OCI-LY1 (cell line): ENCODE results near the gene TBC1D10A.

Experiments
- H2AFZ ChIP-seq: fragments of 200-600 bp; sonication (generic), shearing (Covaris generic); 2 replicates; pipeline ENCODE4 v1.6.0; 2014; ENCODE audit warnings: antibody characterized with exemption, mild to moderate bottlenecking, low read length
- H3F3A ChIP-seq: fragments of 200-600 bp; sonication (generic), shearing (Covaris generic); 2 replicates; pipeline ENCODE4 v1.6.0; 2014; ENCODE audit warnings: mild to moderate bottlenecking, antibody characterized with exemption, low read length, moderate library complexity; ENCODE audit not compliant: insufficient read depth
- H3K27ac ChIP-seq: fragments of 200-600 bp; sonication (generic); 2 replicates; pipeline ENCODE4 v1.5.1; 2014; ENCODE audit warnings: low read length, mixed run types, mild to moderate bottlenecking, low read depth; ENCODE audit not compliant: poor library complexity, severe bottlenecking
- H3K27me3 ChIP-seq: fragments of 200-600 bp; sonication (generic); 2 replicates; pipeline ENCODE4 v1.6.0; 2014; ENCODE audit warnings: antibody characterized with exemption, mild to moderate bottlenecking, low read length, moderate library complexity; ENCODE audit not compliant: insufficient read depth
- H3K36me3 ChIP-seq: fragments of 200-600 bp; sonication (generic); 2 replicates; pipeline ENCODE4 v1.6.1; 2014; ENCODE audit warnings: mild to moderate bottlenecking, antibody characterized with exemption, low read length, moderate library complexity, mixed read lengths; ENCODE audit not compliant: insufficient read depth
- H3K4me1 ChIP-seq: fragments of 200-600 bp; sonication (generic); 2 replicates; pipeline ENCODE4 v1.5.1; 2014; ENCODE audit warnings: mild to moderate bottlenecking, low read length, moderate library complexity; ENCODE audit not compliant: insufficient read depth, severe bottlenecking
- H3K4me2 ChIP-seq: fragments of 200-600 bp; sonication (generic), shearing (Covaris generic); 2 replicates; pipeline ENCODE4 v1.6.1; 2014; ENCODE audit warnings: low read length
- H3K4me3 ChIP-seq: fragments of 200-600 bp; sonication (generic); 2 replicates; pipeline ENCODE4 v1.5.1; 2014; ENCODE audit warnings: low read length, low read depth, mild to moderate bottlenecking, mixed read lengths; ENCODE audit not compliant: poor library complexity, severe bottlenecking
- H3K79me2 ChIP-seq: fragments of 200-600 bp; shearing (Covaris generic); 2 replicates; pipeline ENCODE4 v1.6.1; 2016; ENCODE audit warnings: mixed run types, low read length, mixed read lengths; ENCODE audit not compliant: insufficient read depth
- H3K9ac ChIP-seq: fragments of 200-600 bp; sonication (generic), shearing (Covaris generic); 2 replicates; pipeline ENCODE4 v1.6.1; 2014; ENCODE audit warnings: mild to moderate bottlenecking, low read length, mixed read lengths
- H3K9me2 ChIP-seq: fragments of 200-600 bp; sonication (generic), shearing (Covaris generic); 2 replicates; pipeline ENCODE4 v1.6.1; 2014; ENCODE audit warnings: low read depth, mild to moderate bottlenecking, low read length, mixed read lengths
- H3K9me3 ChIP-seq: fragments of 200-600 bp; shearing (Covaris generic); 2 replicates; pipeline ENCODE4 v1.6.1; 2014; ENCODE audit warnings: low read length, mixed read lengths
- H4K20me1 ChIP-seq: fragments of 200-600 bp; sonication (generic), shearing (Covaris generic); 2 replicates; pipeline ENCODE4 v1.6.0; 2016; ENCODE audit warnings: mild to moderate bottlenecking, low read length; ENCODE audit not compliant: insufficient read depth
- EZH2 ChIP-seq: fragments of 200-600 bp; sonication (generic), shearing (Covaris generic); IDR thresholded peaks from 2 replicates; pipeline ENCODE4 v1.8.0; 2017; ENCODE audit warnings: borderline replicate concordance, mixed run types, mild to moderate bottlenecking, antibody characterized with exemption, low read length, moderate library complexity, mixed read lengths
- TF ChIP-seq, protein P1 (sequence below): fragments of 200-600 bp; sonication (generic), shearing (Covaris generic); IDR thresholded peaks from 2 replicates; pipeline ENCODE4 v1.5.1; 2017; ENCODE audit warnings: mild to moderate bottlenecking, antibody characterized with exemption, low read length, moderate library complexity, mixed read lengths

Gene TBC1D10A

GRCh38 chr22:30370641-30371230 is 44.0 kb upstream of the TBC1D10A start:
- Histone ChIP-seq H3K4me1 (no peaks in the 10 kb centered on the region), H3K27me3 (peaks cover 4% of the 10 kb centered on the region; the same call in 1 of the 2 replicates), H3K27ac (no peak overlapping the region)

DNA sequence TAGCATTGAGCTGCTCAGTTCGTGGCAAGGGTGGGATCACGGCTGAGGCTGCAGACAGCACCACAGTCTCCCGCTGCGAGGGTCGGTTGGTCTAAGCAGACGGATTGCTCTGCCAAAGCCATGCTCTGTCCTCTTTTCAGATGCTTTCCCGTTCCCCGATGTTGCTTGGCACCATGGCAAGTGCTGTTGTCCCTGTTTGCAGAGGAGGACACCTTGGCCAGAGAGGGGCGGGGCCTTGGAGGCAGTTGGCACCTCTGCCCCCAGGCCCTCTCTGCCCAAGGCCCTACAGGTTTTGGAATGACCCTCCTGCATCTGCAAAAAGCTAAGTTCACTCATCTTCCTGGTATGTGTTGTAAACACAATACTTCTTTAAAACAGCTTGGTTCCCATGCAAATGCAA is 41.7 kb upstream of the TBC1D10A start:
- Histone ChIP-seq H3K27me3 (no peaks in the 10 kb centered on the region; the same call in 1 of the 2 replicates), H3K79me2 (no peaks in the 10 kb centered on the region), H3F3A (no peaks in the 10 kb centered on the region), H3K4me2 (no peak overlapping the region), H3K4me3 (no peak overlapping the region), H3K36me3 (no peaks in the 10 kb centered on the region), H3K9ac (no peak overlapping the region), H3K9me2 (no peaks in the 10 kb centered on the region), H4K20me1 (no peaks in the 10 kb centered on the region), H3K27ac (no peak overlapping the region), H3K9me3 (no peaks in the 10 kb centered on the region), H2AFZ (no peak overlapping the region), H3K4me1 (no peaks in the 10 kb centered on the region)
- TF ChIP-seq EZH2 = no peak

More at GRCh38 chr22:30370641-30371230, 44.0 kb upstream of the TBC1D10A start:
- Histone ChIP-seq H3K9me3 (no peaks in the 10 kb centered on the region), H3F3A (no peaks in the 10 kb centered on the region), H3K4me3 (no peak overlapping the region), H3K9ac (no peak overlapping the region), H3K9me2 (no peaks in the 10 kb centered on the region), H4K20me1 (no peaks in the 10 kb centered on the region), H3K79me2 (no peaks in the 10 kb centered on the region), H2AFZ (no peak overlapping the region), H3K36me3 (no peaks in the 10 kb centered on the region), H3K4me2 (no peak overlapping the region)
- TF ChIP-seq, protein P1, sequence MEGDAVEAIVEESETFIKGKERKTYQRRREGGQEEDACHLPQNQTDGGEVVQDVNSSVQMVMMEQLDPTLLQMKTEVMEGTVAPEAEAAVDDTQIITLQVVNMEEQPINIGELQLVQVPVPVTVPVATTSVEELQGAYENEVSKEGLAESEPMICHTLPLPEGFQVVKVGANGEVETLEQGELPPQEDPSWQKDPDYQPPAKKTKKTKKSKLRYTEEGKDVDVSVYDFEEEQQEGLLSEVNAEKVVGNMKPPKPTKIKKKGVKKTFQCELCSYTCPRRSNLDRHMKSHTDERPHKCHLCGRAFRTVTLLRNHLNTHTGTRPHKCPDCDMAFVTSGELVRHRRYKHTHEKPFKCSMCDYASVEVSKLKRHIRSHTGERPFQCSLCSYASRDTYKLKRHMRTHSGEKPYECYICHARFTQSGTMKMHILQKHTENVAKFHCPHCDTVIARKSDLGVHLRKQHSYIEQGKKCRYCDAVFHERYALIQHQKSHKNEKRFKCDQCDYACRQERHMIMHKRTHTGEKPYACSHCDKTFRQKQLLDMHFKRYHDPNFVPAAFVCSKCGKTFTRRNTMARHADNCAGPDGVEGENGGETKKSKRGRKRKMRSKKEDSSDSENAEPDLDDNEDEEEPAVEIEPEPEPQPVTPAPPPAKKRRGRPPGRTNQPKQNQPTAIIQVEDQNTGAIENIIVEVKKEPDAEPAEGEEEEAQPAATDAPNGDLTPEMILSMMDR = no peak
- TF ChIP-seq EZH2 = no peak

- Histone ChIP-seq H3F3A (no peaks in the 10 kb centered on the region), H3K4me3 (no peak overlapping the region), H3K27me3 (no peaks in the 10 kb centered on the region; the same call in 1 of the 2 replicates), H3K79me2 (no peaks in the 10 kb centered on the region), H2AFZ (no peak overlapping the region), H3K9me2 (no peaks in the 10 kb centered on the region), H3K9ac (no peak overlapping the region), H3K27ac (no peak overlapping the region), H4K20me1 (no peaks in the 10 kb centered on the region), H3K4me1 (no peaks in the 10 kb centered on the region), H3K4me2 (no peak overlapping the region), H3K9me3 (no peaks in the 10 kb centered on the region), H3K36me3 (no peaks in the 10 kb centered on the region)
- no peak for TF ChIP-seq EZH2
- TF ChIP-seq, protein P1 = no peak
Measured at GRCh38 chr22:30365891-30366290, 39.1 kb upstream of the TBC1D10A start.

DNA sequence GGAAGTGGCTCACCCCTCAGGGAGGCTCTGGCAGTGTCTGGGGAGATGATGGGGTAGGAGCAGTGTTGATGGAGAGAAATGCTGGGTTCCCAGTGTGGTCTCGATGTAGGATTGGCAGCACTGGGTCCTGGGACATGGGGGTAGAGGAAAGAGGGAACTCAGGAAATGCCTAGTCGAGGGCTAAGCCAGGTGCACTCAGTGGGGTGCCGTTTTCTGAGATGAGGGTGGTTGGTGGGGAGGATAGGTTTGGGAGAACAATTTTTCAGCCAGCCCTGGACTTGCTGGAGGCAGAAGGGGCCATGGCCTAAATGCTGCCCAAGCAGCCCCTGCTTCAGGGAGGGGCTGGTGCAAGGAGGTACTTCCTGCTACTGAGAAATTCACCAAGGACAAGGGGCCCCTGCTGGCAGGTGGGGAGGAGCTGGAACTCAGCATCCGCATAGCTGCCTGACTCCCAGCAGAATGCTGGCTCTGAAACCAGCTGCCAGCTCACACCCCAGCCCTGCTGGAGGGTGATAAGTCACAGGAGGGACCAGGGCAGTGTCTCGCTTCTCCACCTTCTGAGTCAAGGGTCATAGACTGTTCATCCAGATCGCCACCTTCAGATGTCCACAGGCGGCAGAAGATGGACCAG is 36.0 kb upstream of the TBC1D10A start:
- TF ChIP-seq, protein P1 = no peak
- TF ChIP-seq EZH2 = no peak
- Histone ChIP-seq H3K36me3 (no peaks in the 10 kb centered on the region), H2AFZ (no peak overlapping the region), H3K27me3 (no peaks in the 10 kb centered on the region), H3K4me2 (no peak overlapping the region), H3K4me3 (no peak overlapping the region), H3K79me2 (no peaks in the 10 kb centered on the region), H3K27ac (no peak overlapping the region), H3K9me3 (no peaks in the 10 kb centered on the region), H4K20me1 (no peaks in the 10 kb centered on the region), H3K9me2 (no peaks in the 10 kb centered on the region), H3K9ac (no peak overlapping the region), H3F3A (no peaks in the 10 kb centered on the region), H3K4me1 (no peaks in the 10 kb centered on the region)
